H1 (cell line): ENCODE measurements around the gene OSBP2. TPM values are rescaled to one million over a fixed set of nuclear protein-coding genes. Genes with fewer than 3 reads are reported as not detected.

ENCODE experiments used
- CTCF ChIA-PET: fragments of 300-600 bp; sonication (Branson Sonifier 250); formaldehyde crosslinking; loops from one replicate; lab custom pipeline; 2021; ENCODE audit not compliant: partially characterized antibody; lab: Charles Lee
- POLR2A ChIA-PET: fragments of 300-600 bp; sonication (Branson Sonifier 250); formaldehyde crosslinking; loops from one replicate; lab custom pipeline; 2021; ENCODE audit warnings: inconsistent platforms; ENCODE audit not compliant: partially characterized antibody; lab: Charles Lee
- DNase-seq, 2 experiments: peaks; one replicate each; pipeline versions ENCODE4 v3.0.0 to v3.0.0-alpha.2; 2010 to 2022; ENCODE audit warnings: low spot score in 2 of 2, low read depth in 1 of 2, mixed read lengths in 1 of 2
- FAIRE-seq: peaks from 2 replicates; lab custom pipeline; 2011; peaks lifted over from hg19 to GRCh38; lab: Jason Lieb, UNC
- H2AFZ ChIP-seq: 2 replicates; pipeline ENCODE4 v1.8.1; 2012; ENCODE audit warnings: low read length, inconsistent platforms
- H2AK5ac ChIP-seq: 2 replicates; pipeline ENCODE4 v1.6.1; 2013; ENCODE audit warnings: low read depth, low read length
- H2BK120ac ChIP-seq: replicated peaks from 2 replicates; pipeline ENCODE3; 2013; ENCODE audit warnings: low read depth, low read length, inconsistent platforms
- H2BK12ac ChIP-seq: 2 replicates; pipeline ENCODE4 v1.6.1; 2013; ENCODE audit warnings: low read depth, low read length
- H2BK15ac ChIP-seq: 2 replicates; pipeline ENCODE4 v1.6.1; 2013; ENCODE audit warnings: low read length
- H2BK20ac ChIP-seq: 2 replicates; pipeline ENCODE4 v1.6.1; 2013; ENCODE audit warnings: low read length
- H2BK5ac ChIP-seq: 2 replicates; pipeline ENCODE4 v1.6.1; 2013; ENCODE audit warnings: low read depth, low read length
- H3K14ac ChIP-seq: 2 replicates; pipeline ENCODE4 v1.6.1; 2013; ENCODE audit warnings: inconsistent platforms; ENCODE audit not compliant: insufficient read length
- H3K18ac ChIP-seq: 2 replicates; pipeline ENCODE4 v1.6.1; 2013; ENCODE audit warnings: low read length; ENCODE audit errors: extremely low read depth
- H3K23ac ChIP-seq: 2 replicates; pipeline ENCODE4 v1.6.1; 2013; ENCODE audit warnings: inconsistent platforms; ENCODE audit not compliant: insufficient read length
- H3K23me2 ChIP-seq: 2 replicates; pipeline ENCODE4 v1.6.1; 2013; ENCODE audit warnings: low read depth, low read length
- H3K27ac ChIP-seq: 2 replicates; pipeline ENCODE4 v1.6.1; 2011; ENCODE audit warnings: low read depth, low read length, inconsistent platforms
- H3K27me3 ChIP-seq, 4 experiments: replicated peaks in 1 of 4; 1 replicate in 1 of 4; 2 replicates in 3 of 4; pipeline versions ENCODE4 v1.6.1 to v1.8.1; 2011 to 2013; ENCODE audit warnings: low read length in 3 of 4, mild to moderate bottlenecking in 3 of 4, inconsistent platforms in 2 of 4, mixed read lengths in 2 of 4, moderate library complexity in 1 of 4; ENCODE audit not compliant: control insufficient read depth in 3 of 4, insufficient read depth in 3 of 4; ENCODE audit errors: extremely low read depth in 1 of 4
- H3K36me3 ChIP-seq, 4 experiments: 2 replicates each; pipeline versions ENCODE4 v1.6.1 to v1.8.1; 2011 to 2013; ENCODE audit warnings: mild to moderate bottlenecking in 4 of 4, low read length in 3 of 4, moderate library complexity in 2 of 4, control low read depth in 1 of 4, inconsistent platforms in 1 of 4; ENCODE audit not compliant: insufficient read depth in 4 of 4, control insufficient read depth in 2 of 4
- H3K4ac ChIP-seq: replicated peaks from 2 replicates; pipeline ENCODE3; 2013; ENCODE audit warnings: low read length, low read depth, mixed read lengths, inconsistent platforms; ENCODE audit not compliant: insufficient read length
- H3K4me1 ChIP-seq, 4 experiments: replicated peaks in 1 of 4; 1 replicate in 1 of 4; 2 replicates in 3 of 4; pipeline versions ENCODE4 v1.6.1 to v1.8.1; 2011 to 2013; ENCODE audit warnings: low read length in 3 of 4, inconsistent platforms in 2 of 4, mixed read lengths in 1 of 4; ENCODE audit not compliant: insufficient read depth in 4 of 4, control insufficient read depth in 3 of 4
- H3K4me2 ChIP-seq, 2 experiments: 2 replicates each; pipeline versions ENCODE4 v1.6.1 to v1.8.1; 2011 to 2013; ENCODE audit warnings: low read depth in 2 of 2, low read length in 2 of 2, control low read depth in 1 of 2, inconsistent platforms in 1 of 2, mild to moderate bottlenecking in 1 of 2; ENCODE audit not compliant: insufficient read depth in 1 of 2
- H3K4me3 ChIP-seq, 4 experiments: fragments of 200-600, 300-600 bp in 1 of 4; sonication (generic), shearing (Covaris generic), sonication (Bioruptor Twin) in 1 of 4; 2 replicates each; pipeline versions ENCODE4 v1.5.1 to v1.8.1; 2011 to 2016; ENCODE audit warnings: low read length in 4 of 4, low read depth in 3 of 4, control low read depth in 2 of 4, inconsistent platforms in 2 of 4, mild to moderate bottlenecking in 2 of 4, mixed read lengths in 1 of 4, moderate library complexity in 1 of 4; ENCODE audit not compliant: insufficient read depth in 2 of 4; ENCODE audit errors: extremely low read depth in 1 of 4
- H3K56ac ChIP-seq: replicated peaks from 2 replicates; pipeline ENCODE3; 2013; ENCODE audit warnings: low read depth, mild to moderate bottlenecking, mixed read lengths, low read length, inconsistent platforms; ENCODE audit not compliant: insufficient read length
- H3K79me1 ChIP-seq: 2 replicates; pipeline ENCODE4 v1.6.1; 2013; ENCODE audit warnings: low read depth, low read length, control low read depth
- H3K79me2 ChIP-seq, 2 experiments: 2 replicates each; pipeline versions ENCODE4 v1.6.1 to v1.8.1; 2012 to 2013; ENCODE audit warnings: low read length in 2 of 2, mild to moderate bottlenecking in 2 of 2, inconsistent platforms in 1 of 2; ENCODE audit not compliant: insufficient read depth in 2 of 2, control insufficient read depth in 1 of 2
- H3K9ac ChIP-seq, 4 experiments: replicated peaks in 1 of 4; 1 replicate in 1 of 4; 2 replicates in 3 of 4; pipeline versions ENCODE4 v1.6.1 to v1.8.1; 2011 to 2013; ENCODE audit warnings: low read depth in 3 of 4, low read length in 3 of 4, control low read depth in 2 of 4, mild to moderate bottlenecking in 2 of 4, moderate library complexity in 2 of 4, inconsistent platforms in 1 of 4; ENCODE audit errors: extremely low read depth in 1 of 4
- H3K9me3 ChIP-seq, 2 experiments: 2 replicates each; pipeline versions ENCODE4 v1.6.1 to v1.8.1; 2012 to 2013; ENCODE audit warnings: mild to moderate bottlenecking in 2 of 2, moderate library complexity in 2 of 2, control low read depth in 1 of 2, inconsistent platforms in 1 of 2, low read depth in 1 of 2, low read length in 1 of 2, mixed read lengths in 1 of 2; ENCODE audit not compliant: insufficient read depth in 2 of 2
- H4K20me1 ChIP-seq, 2 experiments: replicated peaks in 1 of 2; 2 replicates each; pipeline versions ENCODE3 to v1.8.1; 2011 to 2013; ENCODE audit warnings: inconsistent platforms in 2 of 2, low read length in 2 of 2, mild to moderate bottlenecking in 1 of 2; ENCODE audit not compliant: insufficient read depth in 2 of 2, control insufficient read depth in 1 of 2
- H4K5ac ChIP-seq: 2 replicates; pipeline ENCODE4 v1.6.1; 2013; ENCODE audit warnings: low read length, low read depth, mixed read lengths, inconsistent platforms; ENCODE audit not compliant: insufficient read length
- H4K8ac ChIP-seq: 2 replicates; pipeline ENCODE4 v1.8.0; 2013; ENCODE audit warnings: mild to moderate bottlenecking, moderate library complexity, low read length, inconsistent platforms; ENCODE audit not compliant: insufficient read depth; ENCODE audit errors: extremely low read depth
- H4K91ac ChIP-seq: replicated peaks from 2 replicates; pipeline ENCODE3; 2013; ENCODE audit warnings: low read length, mixed read lengths, inconsistent platforms; ENCODE audit not compliant: insufficient read length
- NRF1 ChIP-seq: IDR thresholded peaks from 2 replicates; pipeline ENCODE4 v1.6.1; 2011; ENCODE audit warnings: mild to moderate bottlenecking, low read depth, low read length, improper control_type of control experiment
- POU5F1 ChIP-seq: IDR thresholded peaks from 2 replicates; pipeline ENCODE4 v1.6.1; 2011; ENCODE audit warnings: low read depth, mild to moderate bottlenecking, low read length, moderate library complexity
- SAP30 ChIP-seq: fragments of 300-600 bp; sonication (generic); IDR thresholded peaks from 2 replicates; pipeline ENCODE4 v1.7.1; 2012; ENCODE audit warnings: low read length, moderate library complexity, mild to moderate bottlenecking, inconsistent platforms; ENCODE audit not compliant: insufficient read depth, insufficient replicate concordance
- SIX5 ChIP-seq: IDR thresholded peaks from 2 replicates; pipeline ENCODE4 v1.6.1; 2011; ENCODE audit warnings: mild to moderate bottlenecking, low read depth, low read length
- TBP ChIP-seq: IDR thresholded peaks from 2 replicates; pipeline ENCODE4 v1.6.1; 2011; ENCODE audit warnings: low read depth, low read length, improper control_type of control experiment
- ZNF274 ChIP-seq: IDR thresholded peaks from 2 replicates; pipeline ENCODE4 v1.7.0; 2012; ENCODE audit warnings: low read length, borderline replicate concordance; ENCODE audit errors: extremely low read depth
- WGBS, 2 experiments: shearing (Covaris generic) in 1 of 2; methylation state at CpG; one replicate each; pipeline versions ENCODE4 v1.1.6 to v1.1.7; 2013 to 2015; ENCODE audit warnings: low lambda C conversion rate in 2 of 2, mixed read lengths in 2 of 2, inconsistent platforms in 1 of 2, low coverage in 1 of 2, missing lambda C conversion rate in 1 of 2; ENCODE audit not compliant: insufficient replicate concordance in 2 of 2, insufficient coverage in 1 of 2, insufficient read length in 1 of 2; ENCODE audit errors: extremely low coverage in 1 of 2, missing lambda C conversion rate in 1 of 2; 5-methylcytosine and 5-hydroxymethylcytosine counted together
- polyA plus RNA-seq, 7 experiments: library from polyadenylated mRNA; depleted of rRNA in 3 of 7; stranded (reverse) in 5 of 7; unstranded in 2 of 7; fragments of >200 nt in 5 of 7; fragments of 200-250 nt in 2 of 7; gene quantifications; 1 replicate in 5 of 7; 2 replicates in 1 of 7; 4 replicates in 1 of 7; pipeline versions ENCODE4 v1.2.1 to v1.2.3, GENCODE V29; 2011 to 2013; ENCODE audit warnings: missing spikeins in 2 of 7, mixed read lengths in 2 of 7
- total RNA-seq: library from RNA; stranded (reverse); fragmentation: NEBNext Ultra II Directional; extraction: Animal tissue kit (Norgen Biotek cat#: 25700); gene quantifications from 2 replicates; pipeline ENCODE4 v1.2.1, GENCODE V29; 2021

Gene OSBP2
- total and polyA plus RNA-seq, 2 of the 8 experiments (the other 6 are each of a cell fraction or from before 2014, with no cell fraction given): 3.4 to 3.7 TPM

DNA sequence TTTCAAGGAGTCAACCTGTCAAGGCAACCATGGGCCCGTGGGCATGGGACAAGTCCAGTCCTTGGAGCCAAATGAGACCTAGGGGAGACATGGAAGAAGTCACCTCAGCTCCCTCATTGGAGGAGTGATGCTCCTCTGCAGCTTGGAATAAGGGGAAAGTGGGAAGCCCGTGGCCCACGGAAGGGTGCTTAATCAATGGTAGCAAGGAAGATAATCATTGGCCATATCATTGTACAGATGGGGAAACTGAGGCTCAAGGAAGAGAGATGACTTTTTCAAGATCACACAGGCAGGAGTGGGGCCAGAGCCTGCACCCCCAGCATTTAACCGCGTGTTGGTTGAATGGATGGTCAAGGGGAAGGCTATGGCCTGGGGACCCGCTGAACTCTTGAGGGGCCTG lies 133.0 kb downstream of the OSBP2 start:
- no peaks in the 10 kb centered on the region for H3K79me2 ChIP-seq
- no peaks in the 10 kb centered on the region for H3K9me3 ChIP-seq
- no peak overlapping the region for H2BK15ac ChIP-seq
- DNase-seq (peak in 1 of 2 experiments; percentile 20), FAIRE-seq (no peak)
- WGBS, 2 experiments: 92% methylated on average over 6 of the region's 6 CpGs; no CpG with 5 or more reads in 1 of the 2 experiments
- no peak overlapping the region for H2BK20ac ChIP-seq
- no peak overlapping the region for H2AFZ ChIP-seq
- H3K23me2 ChIP-seq: peaks cover under 1% of the 10 kb centered on the region; the same call in 1 of the 2 replicates
- H4K91ac ChIP-seq: no peak overlapping the region
- peaks cover 0 to 5% (median 2%) of the 10 kb centered on the region in 4 experiments; a peak in 5 of 7 replicates for H3K4me1 ChIP-seq
- no peaks in the 10 kb centered on the region for H3K36me3 ChIP-seq
- peaks cover 0 to 16% (median 9%) of the 10 kb centered on the region in 4 experiments; a peak in 5 of 7 replicates for H3K27me3 ChIP-seq
- no peak overlapping the region for H2BK120ac ChIP-seq
- ChIA-PET CTCF (no interaction called here), POLR2A (no interaction called here)
- no peak overlapping the region for H3K4me3 ChIP-seq
- no peak overlapping the region for H3K4ac ChIP-seq
- no peak overlapping the region for H4K8ac ChIP-seq
- no peak overlapping the region for H3K18ac ChIP-seq
- no peak overlapping the region for H3K27ac ChIP-seq
- H3K23ac ChIP-seq: no peak overlapping the region
- H4K5ac ChIP-seq: no peak overlapping the region
- no peak overlapping the region for H2BK12ac ChIP-seq
- TF ChIP-seq ZNF274: no peak
- no peak for TF ChIP-seq NRF1
- TF ChIP-seq SIX5: no peak
- no peak for TF ChIP-seq POU5F1
- TF ChIP-seq TBP: no peak
- TF ChIP-seq SAP30: no peak
- H2BK5ac ChIP-seq: no peak overlapping the region
- no peak overlapping the region for H3K56ac ChIP-seq
- no peak overlapping the region for H3K14ac ChIP-seq
- H4K20me1 ChIP-seq: no peaks in the 10 kb centered on the region
- H3K9ac ChIP-seq: no peak overlapping the region
- no peak overlapping the region for H3K4me2 ChIP-seq
- no peaks in the 10 kb centered on the region; the same call in 1 of the 2 replicates for H3K79me1 ChIP-seq
- H2AK5ac ChIP-seq: no peak overlapping the region
